GM23248 (cell line): ENCODE measurements around the gene SYTL4.

Experiments
- EZH2 ChIP-seq: fragments of 200-600 bp; sonication (generic); IDR thresholded peaks from 2 replicates; pipeline ENCODE4 v1.6.1; 2018; ENCODE audit warnings: antibody characterized with exemption, mild to moderate bottlenecking; ENCODE audit not compliant: insufficient read depth, poor library complexity, severe bottlenecking
- EZH2phosphoT487 ChIP-seq: fragments of 200-600 bp; sonication (generic); IDR thresholded peaks from 2 replicates; pipeline ENCODE4 v1.6.1; 2018; ENCODE audit warnings: antibody characterized with exemption, moderate library complexity, mild to moderate bottlenecking, low read depth; ENCODE audit not compliant: insufficient read depth

DNA sequence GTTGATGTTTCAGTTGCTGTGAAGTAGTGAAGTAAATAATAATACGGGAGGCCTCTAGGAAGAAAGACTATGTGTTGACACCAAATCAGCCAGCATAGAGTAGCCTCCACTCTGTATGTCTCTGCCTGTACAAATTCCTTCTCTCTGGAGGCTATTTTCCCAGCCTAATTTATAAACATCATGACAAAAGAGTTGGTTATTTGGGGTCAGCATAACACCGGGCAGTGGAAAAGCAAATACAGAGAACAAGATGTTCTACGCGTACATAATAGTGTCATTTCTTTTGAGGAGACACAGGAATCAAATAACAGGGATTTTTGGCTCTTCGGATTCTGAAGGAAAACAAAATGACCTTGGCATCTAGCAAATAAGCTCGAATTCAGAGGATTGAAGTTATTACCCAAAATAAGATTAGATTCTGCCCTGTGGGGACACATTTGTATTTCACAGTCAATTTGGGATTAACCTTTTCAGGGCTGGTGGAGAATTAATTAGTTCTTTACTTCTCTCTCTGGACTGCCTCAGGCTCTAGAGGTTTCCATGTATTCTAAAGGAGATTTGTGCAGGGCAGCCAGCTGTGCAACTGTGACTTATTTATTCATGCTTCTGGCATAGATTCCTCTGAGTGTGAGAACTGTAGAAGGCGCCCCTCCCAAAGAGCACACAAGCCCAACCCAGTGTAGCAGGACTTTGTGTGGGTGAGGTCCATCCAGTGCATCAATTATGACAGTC, 14.1 kb upstream of the SYTL4 start:
- TF ChIP-seq EZH2 (no peak), EZH2phosphoT487 (no peak)
